HCT116 (cell line): ENCODE data around the gene TBC1D28. TPM values are rescaled to one million over a fixed set of nuclear protein-coding genes. Genes with fewer than 3 reads are reported as not detected.

Source experiments
- ATAC-seq: fragments of 200-7000 bp; cut with Tn5 transposase; 2 replicates; pipeline ENCODE4 v1.9.1; 2020; ENCODE audit warnings: mild to moderate bottlenecking, moderate library complexity
- BruUV-seq: library from RNA; stranded (reverse); fragments of 400-500 nt; replicated peaks from 2 replicates; lab custom pipeline; 2021; lab: Mats Ljungman, UMichigan
- CTCF ChIA-PET: fragments of 300-600 bp; sonication (Branson Sonifier 250); formaldehyde crosslinking; loops from one replicate; lab custom pipeline; 2021; ENCODE audit warnings: antibody characterized with exemption; lab: Charles Lee
- POLR2A ChIA-PET: fragments of 300-600, 350-600 bp; sonication (Branson Sonifier 250); formaldehyde crosslinking; loops from one replicate; lab custom pipeline; 2021; ENCODE audit warnings: antibody characterized with exemption; lab: Charles Lee
- RAD21 ChIA-PET, 2 experiments: fragments of 300-600 bp; sonication (Branson Sonifier 250); formaldehyde crosslinking; loops; one replicate each; lab custom pipeline; 2023; ENCODE audit warnings: low total read pairs in 2 of 2; ENCODE audit not compliant: uncharacterized antibody in 2 of 2, unreplicated experiment in 2 of 2, low non-redundant PET in 1 of 2; lab: Charles Lee
- DNase-seq: peaks from one replicate; pipeline ENCODE4 v3.0.0-alpha.2; 2010; ENCODE audit warnings: low read depth, low spot score
- H2AFZ ChIP-seq: fragments of 200-600 bp; shearing (Covaris generic), sonication (generic); 2 replicates; pipeline ENCODE4 v1.6.1; 2017; ENCODE audit warnings: low read depth, mixed run types, mixed read lengths, antibody characterized with exemption, low read length; ENCODE audit not compliant: poor library complexity, severe bottlenecking
- H3K27ac ChIP-seq: 2 replicates; pipeline ENCODE4 v1.5.1; 2012; ENCODE audit warnings: low read depth, low read length
- H3K27me3 ChIP-seq: fragments of 200-600 bp; sonication (generic); 2 replicates; pipeline ENCODE4 v1.6.1; 2016; ENCODE audit warnings: mixed run types, low read length, mixed read lengths; ENCODE audit not compliant: insufficient read depth
- H3K36me3 ChIP-seq, 2 experiments: fragments of 200-500 bp in 1 of 2; fragments of 200-600 bp in 1 of 2; sonication (Bioruptor generic) in 1 of 2; sonication (generic) in 1 of 2; 2 replicates each; pipeline versions ENCODE4 v1.5.1 to v1.6.1; 2014 to 2016; ENCODE audit warnings: low read length in 2 of 2, inconsistent platforms in 1 of 2, mixed read lengths in 1 of 2, mixed run types in 1 of 2; ENCODE audit not compliant: insufficient read depth in 2 of 2, control insufficient read depth in 1 of 2
- H3K4me1 ChIP-seq, 2 experiments: fragments of 200-600 bp in 1 of 2; sonication (generic) in 1 of 2; 2 replicates each; pipeline versions ENCODE4 v1.5.1 to v1.6.1; 2012 to 2017; ENCODE audit warnings: low read length in 2 of 2, inconsistent platforms in 1 of 2, mild to moderate bottlenecking in 1 of 2, mixed read lengths in 1 of 2, mixed run types in 1 of 2, moderate library complexity in 1 of 2; ENCODE audit not compliant: insufficient read depth in 2 of 2, control insufficient read depth in 1 of 2
- H3K4me2 ChIP-seq: fragments of 200-600 bp; sonication (generic); 2 replicates; pipeline ENCODE4 v1.6.1; 2017; ENCODE audit warnings: mixed run types, low read length, mixed read lengths
- H3K4me3 ChIP-seq, 2 experiments: fragments of 200-600 bp in 1 of 2; sonication (generic) in 1 of 2; replicated peaks in 1 of 2; 2 replicates each; pipeline ENCODE4 v1.5.1; 2011 to 2016; ENCODE audit warnings: low read length in 2 of 2, control low read depth in 1 of 2, low read depth in 1 of 2, mild to moderate bottlenecking in 1 of 2, mixed read lengths in 1 of 2, mixed run types in 1 of 2
- H3K79me2 ChIP-seq: fragments of 200-600 bp; sonication (generic); 2 replicates; pipeline ENCODE4 v1.6.1; 2017; ENCODE audit warnings: mild to moderate bottlenecking, mixed run types, low read length, moderate library complexity, mixed read lengths; ENCODE audit not compliant: insufficient read depth
- H3K9ac ChIP-seq: fragments of 200-600 bp; sonication (generic); 2 replicates; pipeline ENCODE4 v1.6.1; 2016; ENCODE audit warnings: low read length, mixed read lengths
- H3K9me2 ChIP-seq: fragments of 200-600 bp; sonication (generic), shearing (Covaris generic); 2 replicates; pipeline ENCODE4 v1.6.1; 2017; ENCODE audit warnings: mixed run types, mild to moderate bottlenecking, moderate library complexity; ENCODE audit not compliant: insufficient read depth
- H3K9me3 ChIP-seq, 2 experiments: fragments of 200-500 bp in 1 of 2; fragments of 200-600 bp in 1 of 2; sonication (Bioruptor generic) in 1 of 2; sonication (generic) in 1 of 2; 2 replicates each; pipeline ENCODE4 v1.6.1; 2014 to 2017; ENCODE audit warnings: low read length in 2 of 2, mixed read lengths in 2 of 2, inconsistent platforms in 1 of 2, low read depth in 1 of 2, mild to moderate bottlenecking in 1 of 2, mixed run types in 1 of 2, moderate library complexity in 1 of 2; ENCODE audit not compliant: control insufficient read depth in 1 of 2, insufficient read depth in 1 of 2
- H4K20me1 ChIP-seq: fragments of 200-600 bp; sonication (generic), shearing (Covaris generic); 2 replicates; pipeline ENCODE4 v1.6.1; 2017; ENCODE audit warnings: mixed run types, mild to moderate bottlenecking, moderate library complexity; ENCODE audit not compliant: insufficient read depth
- CTCF ChIP-seq, 3 experiments: fragments of 200-600 bp in 1 of 3; sonication (generic) in 1 of 3; IDR thresholded peaks in 2 of 3; conservative IDR thresholded peaks in 1 of 3; 2 replicates each; pipeline ENCODE4 v1.5.1; 2012 to 2017; ENCODE audit warnings: low read depth in 2 of 3, low read length in 2 of 3, antibody characterized with exemption in 1 of 3, borderline replicate concordance in 1 of 3, control low read depth in 1 of 3, mild to moderate bottlenecking in 1 of 3, mixed read lengths in 1 of 3, mixed run types in 1 of 3, moderate library complexity in 1 of 3; ENCODE audit not compliant: insufficient read depth in 1 of 3
- EGR1 ChIP-seq: IDR thresholded peaks from 2 replicates; pipeline ENCODE4 v1.6.1; 2012; ENCODE audit warnings: low read depth
- ELF1 ChIP-seq: IDR thresholded peaks from 2 replicates; pipeline ENCODE4 v1.6.1; 2012; ENCODE audit warnings: low read depth, borderline replicate concordance
- EZH2phosphoT487 ChIP-seq: fragments of 200-600 bp; IDR thresholded peaks from 2 replicates; pipeline ENCODE4 v1.6.1; 2018; ENCODE audit warnings: antibody characterized with exemption, borderline replicate concordance
- POLR2AphosphoS5 ChIP-seq: IDR thresholded peaks from 2 replicates; pipeline ENCODE4 v1.6.1; 2011; ENCODE audit warnings: mild to moderate bottlenecking, low read depth, low read length, moderate library complexity
- ZNF274 ChIP-seq: fragments of 200-500 bp; sonication (Bioruptor generic); IDR thresholded peaks from 2 replicates; pipeline ENCODE4 v1.6.1; 2014; ENCODE audit warnings: mild to moderate bottlenecking, low read depth, low read length, inconsistent platforms
- intact Hi-C: fragments of 100-400 bp; cut with micrococcal nuclease; formaldehyde crosslinking; loops from 2 replicates; pipeline ENCODE4 v1.10.0; 2022
- total RNA-seq: library from RNA; stranded (reverse); gene quantifications from one replicate; pipeline ENCODE4 v1.2.1, GENCODE V29; 2021; ENCODE audit not compliant: unreplicated experiment

The TBC1D28 gene
- total RNA-seq, 1 experiment from 2014 or later = not detected

GRCh38 chr17:18626152-18626870 lies 17.9 kb downstream of the TBC1D28 start:
- Histone ChIP-seq H3K4me3 (no peak overlapping the region), H3K9ac (no peak overlapping the region), H3K27me3 (no peaks in the 10 kb centered on the region), H3K4me1 (no peaks in the 10 kb centered on the region), H3K4me2 (no peak overlapping the region), H3K9me3 (no peaks in the 10 kb centered on the region; a peak in 1 of 4 replicates), H3K36me3 (no peaks in the 10 kb centered on the region), H3K9me2 (no peaks in the 10 kb centered on the region), H3K27ac (no peak overlapping the region), H2AFZ (no peak overlapping the region), H4K20me1 (no peaks in the 10 kb centered on the region), H3K79me2 (no peaks in the 10 kb centered on the region)
- ChIA-PET RAD21 (no interaction called here), POLR2A (no interaction called here), CTCF (interaction anchor here (0.9 to 1.3 kb wide), 2 partner anchors 10 to 334 kb away, joined by 3 to 4 read pairs; no protein-coding TSS in a partner anchor)
- ATAC-seq (no peak), DNase-seq (no peak)
- intact Hi-C loops = no loop called here
- TF ChIP-seq EGR1 (no peak), EZH2phosphoT487 (no peak), CTCF (IDR thresholded peaks at IDR 0.05 in 2 of 3, conservative IDR thresholded peaks at IDR 0.05 in 1 of 3; ENCODE audit: borderline replicate concordance in 1 of 3, insufficient read depth in 1 of 3, low read depth in 2 of 3, low read length in 2 of 3) (no peak), ZNF274 (no peak), POLR2AphosphoS5 (no peak), ELF1 (no peak)
- no TSS peak for BruUV-seq
